Peyer's patch (tissue), 4 donors: Measurements from ENCODE around the gene PPIA.

ENCODE experiments used
- CTCF ChIP-seq, 6 experiments: fragments of 450-650 bp in 4 of 6; fragments of 200-600 bp in 2 of 6; sonication (generic) in 1 of 6; IDR thresholded peaks; one replicate each; pipeline ENCODE4 v1.5.1; 2017 to 2019; ENCODE audit warnings: antibody characterized with exemption in 6 of 6, mild to moderate bottlenecking in 3 of 6, moderate library complexity in 1 of 6
- POLR2A ChIP-seq, 2 donors: fragments of 450-650 bp; IDR thresholded peaks; one replicate each; pipeline ENCODE4 v1.5.1; 2017; ENCODE audit warnings: antibody characterized with exemption in 2 of 2, mild to moderate bottlenecking in 2 of 2, moderate library complexity in 2 of 2

- peak in 1 of 6 experiments; percentile 9 for TF ChIP-seq CTCF (IDR thresholded peaks at IDR 0.05)
- peak; percentile 49 to 63 for TF ChIP-seq POLR2A (IDR thresholded peaks at IDR 0.05)
Observed at GRCh38 chr7:44748045-44748947, 48.2 kb upstream of the PPIA start, which contains the start of gene ZMIZ2.
